ENCODE measurements around the gene SCLT1. TPM values are rescaled to one million over a fixed set of nuclear protein-coding genes. Genes with fewer than 3 reads are reported as not detected.

The SCLT1 gene
- total and polyA plus RNA-seq, 2 donors = 5.1 to 69.0 TPM

DNA sequence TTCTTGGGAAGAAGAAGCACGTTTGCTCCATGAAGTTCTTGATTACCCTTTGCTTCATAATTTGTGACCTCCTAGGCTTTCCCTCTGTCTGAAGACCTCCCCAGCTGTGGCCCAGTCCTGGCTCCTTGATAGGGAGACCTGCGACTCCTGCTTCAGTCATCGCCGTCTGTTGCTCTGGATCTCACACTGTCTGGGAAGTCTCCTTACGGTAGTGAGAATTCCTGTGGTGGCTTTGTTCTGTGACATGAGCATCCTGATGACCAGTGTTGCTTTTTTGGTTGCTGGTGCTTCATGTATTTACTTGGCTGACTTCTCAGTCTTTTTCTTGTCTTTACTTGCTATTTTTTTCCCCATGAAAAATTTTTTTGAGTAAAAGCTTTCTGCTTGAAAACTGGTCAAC is 239.6 kb downstream of the SCLT1 start:
- H3K27ac ChIP-seq (ENCODE audit: low read depth) = no peak overlapping the region
- no peaks in the 10 kb centered on the region for H3K4me1 ChIP-seq (ENCODE audit: insufficient read depth)
- peaks cover 5% of the 10 kb centered on the region for H3K36me3 ChIP-seq (ENCODE audit: insufficient read depth)
- DNase-seq (ENCODE audit: extremely low spot score) = no peak
- WGBS = 92% methylated on average over 5 of the region's 5 CpGs
- no peak overlapping the region for H3K4me3 ChIP-seq (ENCODE audit: low read depth, low read length)

DNA sequence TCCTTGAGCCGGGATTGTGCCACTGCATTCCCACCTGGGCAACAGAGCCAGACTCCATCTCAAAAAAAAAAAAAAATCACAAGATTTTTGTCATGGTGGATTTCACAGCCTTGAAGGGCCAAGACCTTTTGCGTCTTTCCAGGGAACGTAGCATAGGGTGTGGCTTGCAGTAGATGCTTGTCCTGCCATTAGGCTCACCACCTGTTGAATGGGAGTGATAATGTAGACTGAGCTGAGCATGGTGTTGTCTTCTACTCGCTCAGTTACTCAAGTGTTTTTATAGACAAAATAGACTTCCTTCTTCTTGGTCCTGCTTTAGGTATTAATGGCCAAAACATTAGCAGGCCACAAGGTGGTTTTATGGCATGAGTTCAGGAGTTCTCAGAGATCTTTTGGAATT is 243.1 kb downstream of the SCLT1 start:
- DNase-seq (ENCODE audit: extremely low spot score) = no peak
- H3K27ac ChIP-seq (ENCODE audit: low read depth) = no peak overlapping the region
- 97% methylated on average over 4 of the region's 4 CpGs for WGBS
- H3K36me3 ChIP-seq (ENCODE audit: insufficient read depth) = peaks cover 3% of the 10 kb centered on the region
- H3K4me1 ChIP-seq (ENCODE audit: insufficient read depth) = no peaks in the 10 kb centered on the region
- no peak overlapping the region for H3K4me3 ChIP-seq (ENCODE audit: low read depth, low read length)

DNA sequence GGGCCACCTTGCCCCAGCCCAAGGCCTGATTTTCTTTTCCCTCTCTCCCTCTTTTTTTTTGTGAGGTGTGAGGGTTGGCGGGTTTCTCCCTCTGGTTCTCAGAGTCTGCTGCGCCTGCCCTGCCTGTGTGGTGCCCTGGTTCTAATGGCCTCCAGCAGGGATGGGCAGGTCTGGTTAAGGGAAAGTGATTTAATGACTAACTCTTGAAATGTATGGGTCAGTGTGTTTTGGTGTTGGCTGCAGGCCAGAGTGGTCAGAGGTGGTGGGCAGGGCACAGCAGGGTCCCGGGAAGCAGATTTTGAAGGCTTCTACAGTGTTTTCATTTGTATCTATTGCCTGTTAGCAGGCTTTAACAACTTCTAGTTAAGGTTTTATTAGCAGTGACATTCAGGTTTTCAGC is 244.9 kb downstream of the SCLT1 start:
- 93% methylated on average over 3 of the region's 3 CpGs for WGBS
- Histone ChIP-seq H3K27ac (ENCODE audit: low read depth) (no peak overlapping the region), H3K4me3 (ENCODE audit: low read depth, low read length) (no peak overlapping the region), H3K36me3 (ENCODE audit: insufficient read depth) (peaks cover 3% of the 10 kb centered on the region), H3K4me1 (ENCODE audit: insufficient read depth) (peaks cover 2% of the 10 kb centered on the region)
- no peak for DNase-seq (ENCODE audit: extremely low spot score)

DNA sequence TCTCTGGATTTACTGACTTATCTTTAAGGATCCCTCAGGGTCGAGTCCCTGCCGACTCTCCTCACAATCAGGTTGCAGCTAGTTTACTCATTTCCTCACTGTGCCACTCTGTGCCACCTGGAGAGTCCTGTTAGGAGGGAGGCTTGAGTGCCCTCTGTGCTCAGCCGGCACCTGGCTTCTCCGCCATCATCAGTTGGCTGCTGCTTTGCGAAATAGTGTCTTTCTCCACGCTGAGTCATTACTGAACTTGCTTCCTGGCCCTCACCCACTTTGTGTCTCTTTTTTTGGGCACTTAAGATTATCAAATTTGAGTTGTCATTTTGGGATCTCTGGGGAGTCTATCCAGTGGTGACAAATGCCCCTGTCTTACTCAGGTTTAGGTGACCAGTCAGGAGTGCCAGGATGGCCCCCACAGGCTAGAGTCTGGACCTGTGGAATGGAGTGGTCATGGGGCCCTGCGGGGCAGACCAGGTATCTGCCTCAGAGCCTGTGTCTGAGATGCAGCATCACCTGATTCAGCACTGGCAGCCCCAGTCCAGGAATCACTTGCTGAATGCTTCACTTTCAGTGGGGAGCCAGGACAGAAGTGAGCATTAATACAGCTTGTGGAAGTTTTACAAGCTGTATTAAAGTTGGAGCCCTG is 246.1 kb downstream of the SCLT1 start:
- no peak for DNase-seq (ENCODE audit: extremely low spot score)
- Histone ChIP-seq H3K36me3 (ENCODE audit: insufficient read depth) (peaks cover 3% of the 10 kb centered on the region), H3K4me1 (ENCODE audit: insufficient read depth) (peaks cover 2% of the 10 kb centered on the region), H3K4me3 (ENCODE audit: low read depth, low read length) (no peak overlapping the region), H3K27ac (ENCODE audit: low read depth) (no peak overlapping the region)
- 90% methylated on average over 7 of the region's 7 CpGs for WGBS

DNA sequence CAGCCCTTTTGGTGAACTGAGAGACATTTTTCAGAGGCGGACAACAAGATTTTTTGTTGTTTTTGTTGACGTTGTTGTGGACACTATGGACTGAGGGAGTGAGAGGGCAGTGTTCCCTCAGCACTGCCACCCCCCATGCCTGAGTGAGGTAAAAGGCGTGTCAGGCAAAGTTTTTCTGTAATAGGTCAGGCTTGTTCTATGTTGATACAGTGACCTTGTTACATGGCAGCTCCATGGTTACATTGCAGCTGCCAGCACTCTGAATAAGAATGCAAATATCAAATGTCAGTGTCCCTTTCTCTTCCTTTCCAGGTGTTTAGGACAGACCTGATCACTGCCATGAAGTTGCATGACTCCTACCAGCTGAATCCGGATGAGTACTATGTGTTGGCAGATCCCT is 247.3 kb downstream of the SCLT1 start:
- peaks cover 2% of the 10 kb centered on the region for H3K4me1 ChIP-seq (ENCODE audit: insufficient read depth)
- peaks cover 3% of the 10 kb centered on the region for H3K36me3 ChIP-seq (ENCODE audit: insufficient read depth)
- 94% methylated on average over 4 of the region's 4 CpGs for WGBS
- DNase-seq (ENCODE audit: extremely low spot score) = no peak
- no peak overlapping the region for H3K4me3 ChIP-seq (ENCODE audit: low read depth, low read length)
- H3K27ac ChIP-seq (ENCODE audit: low read depth) = no peak overlapping the region

DNA sequence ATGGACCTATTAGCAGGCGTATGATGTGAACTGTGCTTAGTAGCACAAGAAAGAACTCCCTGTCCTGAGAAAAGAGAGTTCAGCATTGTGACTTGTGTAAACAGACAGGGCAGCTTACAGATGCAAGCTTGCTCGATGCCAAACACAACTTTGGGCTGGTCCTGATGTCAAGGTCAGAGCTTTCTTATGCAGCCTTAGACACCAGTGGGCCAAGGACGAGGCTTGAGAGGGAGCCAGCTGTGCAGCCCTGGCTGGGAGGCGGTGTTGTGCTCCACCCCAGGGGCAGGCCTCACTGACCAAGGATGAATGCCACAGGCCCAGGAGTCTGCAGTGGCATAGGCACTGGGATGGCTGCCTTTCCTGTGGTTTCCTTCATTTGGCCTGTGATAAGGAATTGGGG is 248.4 kb downstream of the SCLT1 start:
- DNase-seq (ENCODE audit: extremely low spot score) = no peak
- Histone ChIP-seq H3K4me1 (ENCODE audit: insufficient read depth) (peaks cover 2% of the 10 kb centered on the region), H3K36me3 (ENCODE audit: insufficient read depth) (peaks cover 3% of the 10 kb centered on the region), H3K4me3 (ENCODE audit: low read depth, low read length) (no peak overlapping the region), H3K27ac (ENCODE audit: low read depth) (no peak overlapping the region)
- WGBS = 81% methylated on average over 4 of the region's 4 CpGs

DNA sequence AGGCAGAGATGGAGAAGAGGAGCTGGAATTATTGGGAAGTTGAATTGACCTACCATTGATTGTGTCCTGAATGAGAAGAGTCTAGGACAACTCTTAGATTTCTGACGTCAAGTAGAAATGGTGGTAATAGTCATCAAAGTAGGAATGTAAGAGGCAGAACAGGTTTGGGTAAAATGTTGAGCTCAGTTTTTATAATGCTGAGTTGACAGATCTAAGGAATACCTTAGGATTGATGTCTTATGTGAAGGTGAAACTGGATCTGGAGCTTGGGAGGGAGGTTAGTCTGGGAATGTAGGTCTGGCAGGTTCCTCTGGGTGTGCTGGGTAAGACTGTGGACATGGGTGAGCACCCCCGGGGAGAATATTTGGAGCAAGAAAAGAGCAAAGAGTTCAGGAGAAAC is 251.9 kb downstream of the SCLT1 start:
- H3K27ac ChIP-seq (ENCODE audit: low read depth) = no peak overlapping the region
- no peaks in the 10 kb centered on the region for H3K36me3 ChIP-seq (ENCODE audit: insufficient read depth)
- H3K4me1 ChIP-seq (ENCODE audit: insufficient read depth) = peaks cover 2% of the 10 kb centered on the region
- 91% methylated on average over 2 of the region's 2 CpGs for WGBS
- DNase-seq (ENCODE audit: extremely low spot score) = no peak
- H3K4me3 ChIP-seq (ENCODE audit: low read depth, low read length) = no peak overlapping the region

DNA sequence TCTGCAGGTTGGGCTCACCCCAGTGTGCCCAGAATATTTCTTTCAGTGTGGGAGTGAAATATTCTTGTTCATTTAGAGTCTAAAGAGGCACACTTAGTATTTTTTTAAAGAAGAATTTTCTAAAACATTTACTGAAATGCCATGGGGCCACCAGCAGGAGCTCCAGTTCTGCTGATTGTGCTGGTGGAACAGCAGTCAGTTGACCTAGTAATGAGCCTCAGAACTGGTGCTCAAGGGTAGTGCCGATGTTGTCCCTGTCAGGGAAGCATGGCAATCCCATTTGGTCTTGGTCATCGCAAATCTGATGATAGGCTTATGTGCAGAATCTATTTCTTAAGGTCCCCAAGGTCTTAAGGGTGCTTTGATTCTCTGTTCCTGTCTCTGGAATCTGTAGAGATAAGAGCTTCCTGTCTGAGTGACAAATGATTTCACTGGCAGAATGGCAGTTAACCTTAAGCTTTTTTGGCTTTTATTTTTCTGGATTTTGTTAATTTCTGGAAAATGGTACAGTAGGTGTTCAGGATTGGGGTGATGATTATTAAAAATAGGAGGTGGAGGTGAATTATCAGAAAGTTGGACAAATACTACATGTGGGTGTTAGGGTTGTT is 252.5 kb downstream of the SCLT1 start:
- Histone ChIP-seq H3K36me3 (ENCODE audit: insufficient read depth) (no peaks in the 10 kb centered on the region), H3K4me1 (ENCODE audit: insufficient read depth) (peaks cover 2% of the 10 kb centered on the region), H3K4me3 (ENCODE audit: low read depth, low read length) (no peak overlapping the region), H3K27ac (ENCODE audit: low read depth) (no peak overlapping the region)
- no peak for DNase-seq (ENCODE audit: extremely low spot score)
- WGBS = 84% methylated on average over 2 of the region's 2 CpGs

DNA sequence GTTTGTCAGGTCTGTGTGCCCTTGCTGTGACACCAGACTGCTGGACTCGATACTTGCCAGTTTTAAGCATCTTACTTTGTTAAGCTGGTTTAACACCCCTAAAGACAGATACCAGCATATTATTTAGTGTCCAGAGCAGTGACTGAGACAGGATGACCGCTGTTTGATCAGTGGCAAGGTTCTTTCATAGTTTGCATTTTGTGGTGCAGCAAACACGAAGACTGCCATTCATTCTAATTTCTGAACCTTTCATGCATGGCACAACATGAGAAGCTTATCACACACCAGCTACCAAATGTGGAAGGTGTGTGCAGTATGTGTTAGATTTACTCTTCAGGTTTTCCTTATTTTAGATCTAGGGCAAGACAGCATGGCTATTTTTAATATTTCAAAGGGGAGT is 255.7 kb downstream of the SCLT1 start:
- no peaks in the 10 kb centered on the region for H3K4me1 ChIP-seq (ENCODE audit: insufficient read depth)
- H3K36me3 ChIP-seq (ENCODE audit: insufficient read depth) = no peaks in the 10 kb centered on the region
- H3K4me3 ChIP-seq (ENCODE audit: low read depth, low read length) = no peak overlapping the region
- DNase-seq (ENCODE audit: extremely low spot score) = no peak
- no peak overlapping the region for H3K27ac ChIP-seq (ENCODE audit: low read depth)
- WGBS = 97% methylated on average over 3 of the region's 3 CpGs

DNA sequence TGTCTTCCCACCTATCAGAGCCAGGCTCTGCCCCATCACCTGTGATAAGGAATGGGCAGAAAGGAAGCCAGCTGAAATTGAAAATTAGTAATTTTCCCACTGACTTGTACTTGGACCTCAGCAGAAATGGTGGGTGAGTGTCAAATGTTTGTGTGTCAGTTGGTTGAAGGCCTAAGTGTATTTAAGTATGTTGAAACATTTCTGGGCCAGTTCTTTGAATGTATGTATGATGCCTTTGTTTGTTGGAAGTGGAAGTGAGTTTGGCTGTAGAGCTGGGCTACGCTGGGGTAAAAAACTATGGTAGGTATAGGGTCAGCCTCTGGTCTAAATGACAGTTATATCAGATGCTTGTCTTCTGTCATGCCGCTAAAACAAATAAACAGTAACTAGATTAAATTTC is 256.1 kb downstream of the SCLT1 start:
- Histone ChIP-seq H3K27ac (ENCODE audit: low read depth) (no peak overlapping the region), H3K36me3 (ENCODE audit: insufficient read depth) (no peaks in the 10 kb centered on the region), H3K4me3 (ENCODE audit: low read depth, low read length) (no peak overlapping the region), H3K4me1 (ENCODE audit: insufficient read depth) (no peaks in the 10 kb centered on the region)
- 97% methylated on average over 2 of the region's 2 CpGs for WGBS
- no peak for DNase-seq (ENCODE audit: extremely low spot score)

DNA sequence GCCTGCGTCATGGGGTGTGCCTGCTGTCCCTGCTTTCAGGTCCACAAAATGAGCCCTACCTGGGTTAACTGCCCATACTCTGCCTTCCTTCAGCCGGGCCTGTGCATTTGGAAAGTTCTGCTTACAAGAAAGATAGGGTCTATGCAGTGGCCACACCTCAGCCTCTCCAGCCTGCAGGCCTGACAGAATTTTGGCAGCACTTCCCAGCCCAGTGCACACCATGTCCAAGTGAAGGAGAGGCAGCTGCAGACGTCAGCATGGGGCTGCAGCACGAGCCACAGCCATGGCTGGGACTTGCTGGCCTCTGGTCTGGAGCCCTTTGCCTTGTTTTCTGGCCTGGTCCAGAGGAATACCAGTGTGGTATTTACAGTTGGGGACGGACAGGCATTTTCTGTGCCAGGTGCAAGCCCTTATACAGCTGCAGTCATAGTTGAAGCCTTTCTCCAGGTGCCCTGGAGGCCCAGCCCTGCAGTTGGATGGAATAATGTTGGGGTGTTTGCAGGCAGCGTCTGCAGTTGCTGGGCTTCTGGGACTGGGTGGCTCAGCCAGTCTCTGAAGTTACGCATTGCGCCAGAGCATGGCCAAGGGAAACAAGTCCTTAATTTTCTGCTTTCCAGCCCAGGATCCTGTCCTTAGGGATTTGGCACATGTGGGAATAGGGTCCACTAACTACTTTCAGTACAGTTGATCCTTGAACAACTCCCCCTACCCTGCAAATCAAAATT is 257.7 kb downstream of the SCLT1 start:
- Histone ChIP-seq H3K4me3 (ENCODE audit: low read depth, low read length) (no peak overlapping the region), H3K27ac (ENCODE audit: low read depth) (no peak overlapping the region), H3K4me1 (ENCODE audit: insufficient read depth) (no peaks in the 10 kb centered on the region), H3K36me3 (ENCODE audit: insufficient read depth) (no peaks in the 10 kb centered on the region)
- 52% methylated on average over 8 of the region's 8 CpGs for WGBS
- no peak for DNase-seq (ENCODE audit: extremely low spot score)

Small RNA genes lying within 50 kb of the gene (small RNA-seq; reads per million reads assigned to genes)
- gene AC093826.2 = not detected

Other genes starting within 250 kb of the SCLT1 start
- gene C4orf33, start 2.6 kb upstream of the SCLT1 start, total RNA-seq = 23.3 TPM
- gene C4orf33, start 2.6 kb upstream of the SCLT1 start, polyA plus RNA-seq = 4.4 TPM